Stimulated activated CD8-positive, alpha-beta memory T cell treated with anti-CD3 and anti-CD28 coated beads, Interleukin-15, amount 100 ng/mL, for 24 hours (primary cell): ENCODE data around the gene ABCA1.
"Not testable (repeated sequence)": the region's sequence is repeated elsewhere in the genome, so short reads cannot be mapped to it uniquely, and the experiment has no call there.

Experiments
- DNase-seq: peaks from one replicate; pipeline ENCODE4 v3.0.0-alpha.2; 2020; ENCODE audit warnings: low read depth

Gene ABCA1

GRCh38 chr9:104944356-104944755 is 16.4 kb upstream of the ABCA1 start:
- no peak for DNase-seq

- DNase-seq = no peak
Measured at GRCh38 chr9:104941597-104941996, 13.6 kb upstream of the ABCA1 start.

GRCh38 chr9:104936291-104936690 is 8.3 kb upstream of the ABCA1 start:
- no peak for DNase-seq

- DNase-seq = not testable (repeated sequence)
Measured at GRCh38 chr9:104935501-104935810, 7.5 kb upstream of the ABCA1 start.

GRCh38 chr9:104934691-104935500 is 6.9 kb upstream of the ABCA1 start:
- no peak for DNase-seq

GRCh38 chr9:104933091-104933490 is 5.1 kb upstream of the ABCA1 start:
- DNase-seq = not testable (repeated sequence)

- no peak for DNase-seq
Measured at GRCh38 chr9:104931256-104931655, 3.3 kb upstream of the ABCA1 start.

GRCh38 chr9:104927216-104927911 is 591 bp downstream of the ABCA1 start:
- DNase-seq = no peak

- no peak for DNase-seq
Measured at GRCh38 chr9:104923740-104924139, 4.2 kb downstream of the ABCA1 start.

GRCh38 chr9:104923289-104923688 is 4.7 kb downstream of the ABCA1 start:
- no peak for DNase-seq

GRCh38 chr9:104922748-104923147 is 5.2 kb downstream of the ABCA1 start:
- DNase-seq = not testable (repeated sequence)

GRCh38 chr9:104921067-104921741 is 6.8 kb downstream of the ABCA1 start:
- no peak for DNase-seq

- DNase-seq = no peak
Measured at GRCh38 chr9:104915753-104916152, 12.2 kb downstream of the ABCA1 start.

- no peak for DNase-seq
Measured at GRCh38 chr9:104915049-104915448, 12.9 kb downstream of the ABCA1 start.

GRCh38 chr9:104914466-104914865 is 13.5 kb downstream of the ABCA1 start:
- no peak for DNase-seq

GRCh38 chr9:104912606-104913005 is 15.3 kb downstream of the ABCA1 start:
- no peak for DNase-seq

GRCh38 chr9:104911032-104911607 is 16.8 kb downstream of the ABCA1 start:
- no peak for DNase-seq

- no peak for DNase-seq
Measured at GRCh38 chr9:104907278-104907951, 20.5 kb downstream of the ABCA1 start.

- no peak for DNase-seq
Measured at GRCh38 chr9:104906441-104907277, 21.3 kb downstream of the ABCA1 start.

- no peak for DNase-seq
Measured at GRCh38 chr9:104905931-104906330, 22.0 kb downstream of the ABCA1 start.
